BJ (cell line): Measurements from ENCODE around the gene TULP1. TPM values are rescaled to one million over a fixed set of nuclear protein-coding genes. Genes with fewer than 3 reads are reported as not detected.

ENCODE experiments used
- CTCF ChIA-PET: fragments of 350-600 bp; formaldehyde crosslinking; extraction: SDS; loops from one replicate; lab custom pipeline; 2021; ENCODE audit warnings: antibody characterized with exemption, inconsistent platforms; lab: Yijun Ruan, JAX
- POLR2A ChIA-PET: fragments of 300-600 bp; sonication (Branson Sonifier 250); formaldehyde crosslinking; extraction: SDS; loops from one replicate; lab custom pipeline; 2021; ENCODE audit warnings: antibody characterized with exemption; lab: Charles Lee
- DNase-seq: peaks from one replicate; pipeline ENCODE4 v3.0.0-alpha.2; 2011; ENCODE audit warnings: low read depth
- H3K27me3 ChIP-seq: 2 replicates; pipeline ENCODE4 v1.6.0; 2011; ENCODE audit warnings: low read length; ENCODE audit not compliant: control insufficient read depth, insufficient read depth
- H3K36me3 ChIP-seq: 2 replicates; pipeline ENCODE4 v1.5.1; 2011; ENCODE audit warnings: low read length; ENCODE audit not compliant: control insufficient read depth, insufficient read depth
- H3K4me3 ChIP-seq: 2 replicates; pipeline ENCODE4 v1.5.1; 2011; ENCODE audit warnings: low read depth, mild to moderate bottlenecking, control low read depth, low read length
- polyA plus RNA-seq: library from polyadenylated mRNA; depleted of rRNA; stranded (reverse); fragments of >200 nt; gene quantifications from 2 replicates; pipeline ENCODE4 v1.2.3, GENCODE V29; 2011
- TF ChIP-seq, protein P1 (sequence below): IDR thresholded peaks from 2 replicates; pipeline ENCODE4 v1.5.1; 2011; ENCODE audit warnings: low read depth, mild to moderate bottlenecking, control low read depth, inconsistent platforms, low read length, moderate library complexity; ENCODE audit not compliant: insufficient read depth

Gene TULP1
- polyA plus RNA-seq, 1 experiment = not detected

DNA sequence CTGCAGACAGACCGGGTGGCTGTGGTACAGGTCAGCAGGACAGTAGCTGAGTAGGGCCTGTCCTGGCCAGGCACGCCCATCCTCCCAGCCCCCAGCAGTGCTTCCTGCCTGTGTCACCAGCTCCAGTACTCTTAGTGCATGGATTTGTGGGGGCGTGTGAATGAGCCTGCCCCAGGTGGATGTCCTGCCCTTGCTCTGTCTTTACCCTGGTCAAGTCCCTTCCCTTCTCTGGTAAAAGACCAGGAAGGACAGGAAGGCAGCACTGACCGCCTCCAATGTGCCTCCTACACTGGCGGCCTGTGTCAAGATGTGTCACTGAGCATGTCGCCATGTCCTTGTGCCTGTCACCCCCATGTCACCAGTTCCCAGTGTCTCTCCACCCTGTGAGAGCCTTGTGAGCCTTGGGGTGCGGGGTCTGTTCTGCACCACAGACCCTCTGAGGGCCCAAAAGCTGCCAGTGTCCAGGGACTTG lies 27.7 kb downstream of the TULP1 start:
- CTCF ChIA-PET = interaction anchor here (1.0 kb wide), 1 partner anchor 16 kb away, joined by 3 read pairs; no protein-coding TSS in a partner anchor
- TF ChIP-seq, protein P1, sequence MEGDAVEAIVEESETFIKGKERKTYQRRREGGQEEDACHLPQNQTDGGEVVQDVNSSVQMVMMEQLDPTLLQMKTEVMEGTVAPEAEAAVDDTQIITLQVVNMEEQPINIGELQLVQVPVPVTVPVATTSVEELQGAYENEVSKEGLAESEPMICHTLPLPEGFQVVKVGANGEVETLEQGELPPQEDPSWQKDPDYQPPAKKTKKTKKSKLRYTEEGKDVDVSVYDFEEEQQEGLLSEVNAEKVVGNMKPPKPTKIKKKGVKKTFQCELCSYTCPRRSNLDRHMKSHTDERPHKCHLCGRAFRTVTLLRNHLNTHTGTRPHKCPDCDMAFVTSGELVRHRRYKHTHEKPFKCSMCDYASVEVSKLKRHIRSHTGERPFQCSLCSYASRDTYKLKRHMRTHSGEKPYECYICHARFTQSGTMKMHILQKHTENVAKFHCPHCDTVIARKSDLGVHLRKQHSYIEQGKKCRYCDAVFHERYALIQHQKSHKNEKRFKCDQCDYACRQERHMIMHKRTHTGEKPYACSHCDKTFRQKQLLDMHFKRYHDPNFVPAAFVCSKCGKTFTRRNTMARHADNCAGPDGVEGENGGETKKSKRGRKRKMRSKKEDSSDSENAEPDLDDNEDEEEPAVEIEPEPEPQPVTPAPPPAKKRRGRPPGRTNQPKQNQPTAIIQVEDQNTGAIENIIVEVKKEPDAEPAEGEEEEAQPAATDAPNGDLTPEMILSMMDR = no peak
- H3K36me3 ChIP-seq = peaks cover 18% of the 10 kb centered on the region
- POLR2A ChIA-PET = no interaction called here
- DNase-seq = no peak
- no peaks in the 10 kb centered on the region for H3K27me3 ChIP-seq
- H3K4me3 ChIP-seq = no peak overlapping the region

- Histone ChIP-seq H3K27me3 (no peaks in the 10 kb centered on the region), H3K36me3 (peaks cover 22% of the 10 kb centered on the region), H3K4me3 (no peak overlapping the region)
- TF ChIP-seq, protein P1 = no peak
- ChIA-PET POLR2A (no interaction called here), CTCF (interaction anchor here (1.5 kb wide), 1 partner anchor 12 kb away, joined by 3 read pairs; no protein-coding TSS in a partner anchor)
- no peak for DNase-seq
Measured at GRCh38 chr6:35483893-35484645, 28.6 kb downstream of the TULP1 start.

GRCh38 chr6:35483490-35483889 lies 29.2 kb downstream of the TULP1 start:
- ChIA-PET POLR2A (no interaction called here), CTCF (interaction anchor here (1.5 kb wide), 1 partner anchor 12 kb away, joined by 3 read pairs; no protein-coding TSS in a partner anchor)
- TF ChIP-seq, protein P1 = no peak
- DNase-seq = no peak
- H3K27me3 ChIP-seq = no peaks in the 10 kb centered on the region
- no peak overlapping the region for H3K4me3 ChIP-seq
- H3K36me3 ChIP-seq = peaks cover 23% of the 10 kb centered on the region

GRCh38 chr6:35483062-35483461 lies 29.6 kb downstream of the TULP1 start:
- POLR2A ChIA-PET = no interaction called here
- H3K4me3 ChIP-seq = no peak overlapping the region
- H3K36me3 ChIP-seq = peaks cover 27% of the 10 kb centered on the region
- TF ChIP-seq, protein P1 = no peak
- no peaks in the 10 kb centered on the region for H3K27me3 ChIP-seq
- DNase-seq = no peak
- CTCF ChIA-PET = interaction anchor here (1.5 kb wide), 1 partner anchor 11 kb away, joined by 3 read pairs; no protein-coding TSS in a partner anchor

- DNase-seq = no peak
- TF ChIP-seq, protein P1 = no peak
- ChIA-PET CTCF (no interaction called here), POLR2A (no interaction called here)
- H3K4me3 ChIP-seq = no peak overlapping the region
- peaks cover 30% of the 10 kb centered on the region for H3K36me3 ChIP-seq
- no peaks in the 10 kb centered on the region for H3K27me3 ChIP-seq
Measured at GRCh38 chr6:35481226-35481625, 31.5 kb downstream of the TULP1 start.
